ENCODE results near the gene STAT3.

STAT3 gene

DNA sequence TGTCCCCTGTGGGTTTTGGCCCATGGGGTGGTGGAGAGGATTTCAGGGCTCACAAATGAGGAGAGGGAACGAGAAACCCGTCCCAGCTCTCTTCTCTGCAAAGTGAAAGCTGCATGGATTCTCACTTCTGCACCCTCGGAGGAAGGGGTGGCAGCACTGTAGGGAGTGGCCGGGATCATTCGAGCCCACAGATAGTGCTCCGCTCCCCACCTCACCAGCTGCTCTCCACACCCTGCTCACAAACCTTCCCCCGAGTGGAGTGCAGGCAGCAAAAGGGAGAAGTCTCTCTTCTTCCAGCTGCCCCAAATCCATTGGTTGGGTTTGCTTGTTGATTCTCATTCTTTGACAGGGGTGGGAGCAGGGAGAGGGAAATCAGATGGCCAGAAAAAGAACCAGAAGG is 79.8 kb downstream of the STAT3 start:
- TF ChIP-seq CTCF (IDR thresholded peaks at IDR 0.05), result no peak

- TF ChIP-seq CTCF (IDR thresholded peaks at IDR 0.05), result no peak
Observed at GRCh38 chr17:42307362-42307927, 80.8 kb downstream of the STAT3 start.

GRCh38 chr17:42306385-42306667 is 81.9 kb downstream of the STAT3 start:
- TF ChIP-seq CTCF (IDR thresholded peaks at IDR 0.05), result no peak

DNA sequence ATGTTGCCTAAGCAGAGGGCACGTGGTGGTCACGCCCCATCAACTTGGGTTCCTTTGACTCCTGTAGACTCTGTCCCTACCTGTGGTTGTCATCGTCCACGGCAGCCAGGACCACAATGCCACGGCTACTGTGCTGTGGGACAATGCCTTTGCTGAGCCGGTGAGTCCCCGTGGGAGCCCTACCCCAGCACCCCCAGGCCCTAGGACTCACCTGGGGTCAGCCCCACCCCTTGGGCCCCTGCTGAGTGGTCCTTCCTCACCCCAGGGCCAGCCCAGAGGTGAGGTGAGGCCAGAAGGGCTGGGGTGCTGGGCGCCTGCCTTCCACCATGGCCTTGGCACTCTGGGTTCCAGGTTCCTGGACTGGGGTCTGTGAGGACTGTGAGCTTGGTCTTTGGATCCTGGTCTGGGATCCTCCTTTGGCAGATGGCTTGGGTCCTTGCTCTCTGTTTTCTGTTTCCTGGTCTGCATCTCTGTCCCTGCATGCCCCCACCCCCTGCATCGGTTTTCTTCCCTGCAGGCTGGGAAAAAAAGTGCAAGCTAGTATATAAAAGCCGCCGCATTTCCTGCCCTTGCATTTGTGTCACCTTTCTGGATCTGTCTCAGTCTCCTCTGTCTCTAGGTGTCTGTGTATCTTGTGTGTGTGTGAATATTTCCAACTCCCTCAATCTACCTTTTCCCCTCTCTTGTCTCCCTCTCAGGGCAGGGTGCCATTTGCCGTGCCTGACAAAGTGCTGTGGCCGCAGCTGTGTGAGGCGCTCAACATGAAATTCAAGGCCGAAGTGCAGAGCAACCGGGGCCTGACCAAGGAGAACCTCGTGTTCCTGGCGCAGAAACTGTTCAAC is 82.5 kb downstream of the STAT3 start:
- TF ChIP-seq CTCF (IDR thresholded peaks at IDR 0.05), result no peak

DNA sequence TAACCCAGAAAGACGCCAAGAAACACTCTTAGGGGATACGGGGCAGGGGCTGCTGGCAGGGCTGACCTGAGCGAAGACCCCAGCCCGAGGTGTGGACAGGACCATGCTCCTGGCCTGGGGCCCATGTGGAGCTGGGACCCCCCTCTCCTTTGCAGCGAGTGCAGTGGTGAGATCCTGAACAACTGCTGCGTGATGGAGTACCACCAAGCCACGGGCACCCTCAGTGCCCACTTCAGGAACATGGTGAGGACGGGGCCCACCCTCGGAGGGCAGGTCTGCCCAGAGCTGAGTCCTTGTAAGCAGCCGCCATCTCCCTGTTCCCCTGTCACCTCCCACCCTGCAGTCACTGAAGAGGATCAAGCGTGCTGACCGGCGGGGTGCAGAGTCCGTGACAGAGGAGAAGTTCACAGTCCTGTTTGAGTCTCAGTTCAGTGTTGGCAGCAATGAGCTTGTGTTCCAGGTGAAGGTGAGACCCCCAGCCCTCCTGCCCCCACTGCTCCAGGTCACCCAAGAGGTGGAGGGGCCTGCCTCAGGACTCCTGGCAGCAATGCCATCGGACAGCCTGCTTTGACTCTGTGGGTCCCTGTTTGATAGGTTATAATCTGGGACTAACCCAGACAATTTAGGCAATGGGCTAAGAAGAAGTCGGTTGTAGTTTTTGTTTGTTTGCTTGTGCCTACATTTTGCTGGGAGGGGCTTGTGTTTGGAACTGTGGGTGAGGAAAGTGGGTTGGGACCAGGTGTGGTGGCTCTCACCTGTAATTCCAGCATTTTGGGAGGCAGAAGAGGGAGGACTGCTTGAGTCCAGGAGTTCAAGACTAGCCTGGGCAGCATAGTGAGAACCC is 83.8 kb downstream of the STAT3 start:
- TF ChIP-seq CTCF (IDR thresholded peaks at IDR 0.05), result no peak

DNA sequence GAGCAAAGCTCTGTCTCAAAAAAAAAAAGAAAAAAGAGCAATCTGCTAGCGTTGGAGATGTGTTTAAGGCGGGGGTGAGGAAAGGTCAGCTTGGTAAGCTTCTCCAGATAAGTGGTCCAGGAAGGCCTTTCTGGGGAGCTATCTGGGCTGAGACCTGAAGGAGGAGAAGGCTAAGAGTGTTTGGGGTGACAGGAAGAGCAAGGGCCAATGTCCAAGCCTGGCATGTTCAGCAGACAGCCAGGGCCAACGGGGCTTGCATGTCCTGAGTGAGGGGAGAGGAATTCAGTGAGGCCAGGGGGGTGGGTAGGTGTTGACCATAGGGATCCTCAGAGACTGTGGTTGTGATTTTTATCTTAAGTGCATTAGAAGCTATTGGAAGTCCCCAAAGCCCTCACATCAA is 84.5 kb downstream of the STAT3 start:
- no peak for TF ChIP-seq CTCF (IDR thresholded peaks at IDR 0.05)

DNA sequence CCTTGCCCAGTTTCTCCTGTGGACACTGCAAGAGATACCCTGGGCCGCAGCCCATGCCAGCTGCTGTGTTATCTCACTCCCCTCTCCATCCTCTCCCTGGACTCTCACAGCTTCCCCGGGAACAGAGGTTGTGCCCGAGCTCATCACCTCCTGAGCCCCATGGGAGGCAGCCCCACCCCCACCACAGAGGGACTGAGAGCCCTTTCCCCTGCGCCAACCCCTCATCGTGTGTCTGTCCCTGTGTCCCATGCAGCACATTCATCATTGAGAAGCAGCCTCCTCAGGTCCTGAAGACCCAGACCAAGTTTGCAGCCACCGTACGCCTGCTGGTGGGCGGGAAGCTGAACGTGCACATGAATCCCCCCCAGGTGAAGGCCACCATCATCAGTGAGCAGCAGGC is 87.2 kb downstream of the STAT3 start:
- no peak for TF ChIP-seq CTCF (IDR thresholded peaks at IDR 0.05)
